Endothelial cell of umbilical vein (primary cell): ENCODE data around the gene COG6. TPM values are rescaled to one million over a fixed set of nuclear protein-coding genes. Genes with fewer than 3 reads are reported as not detected.

Source experiments
- BruUV-seq: library from RNA; stranded (reverse); fragments of 400-500 nt; replicated peaks from 2 replicates; lab custom pipeline; 2021; lab: Mats Ljungman, UMichigan
- CTCF ChIA-PET: fragments of 300-600, 350-600 bp; sonication (Branson Sonifier 250); formaldehyde crosslinking; loops from one replicate; lab custom pipeline; 2021; ENCODE audit warnings: antibody characterized with exemption, inconsistent platforms; lab: Charles Lee
- POLR2A ChIA-PET: fragments of 300-600, 350-600 bp; sonication (Branson Sonifier 250); formaldehyde crosslinking; loops from one replicate; lab custom pipeline; 2021; ENCODE audit warnings: antibody characterized with exemption, inconsistent platforms; lab: Charles Lee
- DNase-seq: peaks from one replicate; pipeline ENCODE4 v3.0.0-alpha.2; 2011; ENCODE audit warnings: low read depth, low spot score
- FAIRE-seq: peaks from 2 replicates; lab custom pipeline; 2011; peaks lifted over from hg19 to GRCh38; lab: Jason Lieb, UNC
- H2AFZ ChIP-seq: 2 replicates; pipeline ENCODE4 v1.6.0; 2012; ENCODE audit warnings: low read depth, low read length, control low read depth, inconsistent platforms
- H3K27ac ChIP-seq: 2 replicates; pipeline ENCODE4 v1.5.1; 2011; ENCODE audit warnings: low read depth, mild to moderate bottlenecking, control low read depth, low read length, moderate library complexity; ENCODE audit not compliant: insufficient read depth
- H3K27me3 ChIP-seq, 2 experiments: 2 replicates each; pipeline versions ENCODE4 v1.6.0 to v1.6.1; 2011; ENCODE audit warnings: low read length in 2 of 2, mixed read lengths in 1 of 2; ENCODE audit not compliant: control insufficient read depth in 2 of 2, insufficient read depth in 2 of 2
- H3K36me3 ChIP-seq, 2 experiments: 2 replicates in 1 of 2; 3 replicates in 1 of 2; pipeline ENCODE4 v1.5.1; 2011; ENCODE audit warnings: low read length in 2 of 2, mild to moderate bottlenecking in 1 of 2, moderate library complexity in 1 of 2; ENCODE audit not compliant: control insufficient read depth in 2 of 2, insufficient read depth in 2 of 2; ENCODE audit errors: extremely low read depth in 1 of 2
- H3K4me1 ChIP-seq: 3 replicates; pipeline ENCODE4 v1.5.1; 2011; ENCODE audit warnings: mild to moderate bottlenecking, low read length; ENCODE audit not compliant: control insufficient read depth, insufficient read depth; ENCODE audit errors: extremely low read depth
- H3K4me2 ChIP-seq: 2 replicates; pipeline ENCODE4 v1.6.1; 2011; ENCODE audit warnings: low read length, control low read depth, mixed read lengths; ENCODE audit not compliant: insufficient read depth
- H3K4me3 ChIP-seq, 3 experiments: fragments of 200-600 bp in 1 of 3; sonication (generic), shearing (Covaris generic) in 1 of 3; replicated peaks in 1 of 3; 2 replicates each; pipeline ENCODE4 v1.5.1; 2011 to 2016; ENCODE audit warnings: control low read depth in 3 of 3, low read length in 3 of 3, mild to moderate bottlenecking in 2 of 3, inconsistent platforms in 1 of 3, low read depth in 1 of 3, moderate library complexity in 1 of 3; ENCODE audit not compliant: insufficient read depth in 1 of 3
- H3K79me2 ChIP-seq: 2 replicates; pipeline ENCODE4 v1.6.0; 2012; ENCODE audit warnings: low read length, inconsistent platforms; ENCODE audit not compliant: control insufficient read depth, insufficient read depth
- H3K9ac ChIP-seq: replicated peaks from 2 replicates; pipeline ENCODE3; 2011; ENCODE audit warnings: low read length, control low read depth; ENCODE audit not compliant: insufficient read depth; ENCODE audit errors: extremely low read depth
- H3K9me1 ChIP-seq: replicated peaks from 3 replicates; pipeline ENCODE4 v1.6.0; 2011; ENCODE audit warnings: mild to moderate bottlenecking, low read length; ENCODE audit not compliant: control insufficient read depth, insufficient read depth; ENCODE audit errors: extremely low read depth
- H3K9me3 ChIP-seq: replicated peaks from 2 replicates; pipeline ENCODE4 v1.5.1; 2012; ENCODE audit warnings: low read length, inconsistent platforms; ENCODE audit not compliant: control insufficient read depth, insufficient read depth
- H4K20me1 ChIP-seq: replicated peaks from 2 replicates; pipeline ENCODE3; 2011; ENCODE audit warnings: mild to moderate bottlenecking, low read length; ENCODE audit not compliant: control insufficient read depth, insufficient read depth; ENCODE audit errors: extremely low read depth
- CTCF ChIP-seq, 2 donors: IDR thresholded peaks; 1 replicate in 1 of 2; 2 replicates in 1 of 2; pipeline ENCODE4 v1.5.1; 2011; ENCODE audit warnings: low read length in 2 of 2, mild to moderate bottlenecking in 2 of 2, moderate library complexity in 2 of 2, control low read depth in 1 of 2, inconsistent platforms in 1 of 2, low read depth in 1 of 2; ENCODE audit not compliant: insufficient read depth in 1 of 2; ENCODE audit errors: extremely low read depth in 1 of 2
- EZH2 ChIP-seq: IDR thresholded peaks from 2 replicates; pipeline ENCODE4 v1.6.1; 2012; ENCODE audit warnings: borderline replicate concordance, low read depth, mild to moderate bottlenecking, moderate library complexity, low read length, inconsistent platforms; ENCODE audit not compliant: severe bottlenecking
- FOS ChIP-seq: IDR thresholded peaks from 2 replicates; pipeline ENCODE4 v1.6.1; 2011; ENCODE audit warnings: mild to moderate bottlenecking, low read length, moderate library complexity, borderline replicate concordance; ENCODE audit not compliant: insufficient read depth
- GATA2 ChIP-seq: IDR thresholded peaks from 2 replicates; pipeline ENCODE4 v1.7.0; 2011; ENCODE audit warnings: low read depth, mild to moderate bottlenecking, moderate library complexity, mixed read lengths, low read length; ENCODE audit not compliant: insufficient read length, insufficient read depth
- JUN ChIP-seq: IDR thresholded peaks from 2 replicates; pipeline ENCODE4 v1.6.1; 2011; ENCODE audit warnings: borderline replicate concordance, low read depth; ENCODE audit not compliant: insufficient read length, insufficient read depth
- MAX ChIP-seq: IDR thresholded peaks from 2 replicates; pipeline ENCODE4 v1.6.1; 2011; ENCODE audit not compliant: insufficient read depth, insufficient read length
- MYC ChIP-seq: IDR thresholded peaks from one replicate; pipeline ENCODE4 v1.6.1; 2011; ENCODE audit warnings: mild to moderate bottlenecking, low read depth, low read length
- POLR2A ChIP-seq: IDR thresholded peaks from 2 replicates; pipeline ENCODE4 v1.6.1; 2012; ENCODE audit warnings: low read depth, mild to moderate bottlenecking, control low read depth, low read length
- POLR2AphosphoS5 ChIP-seq: IDR thresholded peaks from 2 replicates; pipeline ENCODE4 v1.6.1; 2012; ENCODE audit warnings: low read depth, mild to moderate bottlenecking, control low read depth, low read length, moderate library complexity; ENCODE audit not compliant: insufficient read depth
- dilution Hi-C: fragments of 300-500 bp; cut with MboI; formaldehyde crosslinking; loops from one replicate; pipeline ENCODE4 v1.15.0; 2019; ENCODE audit warnings: low sequenced_read_pairs; ENCODE audit not compliant: extremely low pct_ligation_motif_present
- intact Hi-C: fragments of 100-400 bp; cut with micrococcal nuclease; formaldehyde crosslinking; loops from one replicate; pipeline ENCODE4 v1.10.0; 2022
- polyA plus RNA-seq, 4 experiments: library from polyadenylated mRNA; depleted of rRNA in 3 of 4; stranded (reverse) in 3 of 4; unstranded in 1 of 4; fragments of >200 nt; gene quantifications; 2 replicates each; pipeline versions ENCODE4 v1.2.1 to v1.2.3, GENCODE V29; 2011 to 2012; ENCODE audit warnings: missing spikeins in 1 of 4
- total RNA-seq: library from RNA; stranded (reverse); gene quantifications from 2 replicates; pipeline ENCODE4 v1.2.3, GENCODE V29; 2021

The COG6 gene
- total and polyA plus RNA-seq, 2 donors (not counting 3 experiments of a cell fraction or from before 2014, with no cell fraction given), result 12.1 to 41.1 TPM

- ChIA-PET CTCF (no interaction called here), POLR2A (no interaction called here)
- no peaks in the 10 kb centered on the region for H3K9me3 ChIP-seq
- H3K79me2 ChIP-seq, result no peaks in the 10 kb centered on the region
- H3K9me1 ChIP-seq, result no peaks in the 10 kb centered on the region
- no peak for FAIRE-seq
- no peak for TF ChIP-seq EZH2
- TF ChIP-seq POLR2A, result no peak
- TF ChIP-seq MAX, result no peak
- no peak for TF ChIP-seq JUN
- no peak for TF ChIP-seq CTCF (IDR thresholded peaks at IDR 0.05; ENCODE audit: extremely low read depth in 1 of 2, insufficient read depth in 1 of 2, low read depth in 1 of 2, low read length in 2 of 2)
- no peak for TF ChIP-seq POLR2AphosphoS5
- no peak for TF ChIP-seq FOS
- TF ChIP-seq GATA2, result no peak
- no peak for TF ChIP-seq MYC
- no peak overlapping the region for H3K4me2 ChIP-seq
- H3K27me3 ChIP-seq, result peaks cover 13 to 14% of the 10 kb centered on the region in 2 experiments
- H4K20me1 ChIP-seq, result no peaks in the 10 kb centered on the region
- H2AFZ ChIP-seq, result no peak overlapping the region
- intact Hi-C loops (no loop called here), dilution Hi-C loops (no loop called here)
- H3K36me3 ChIP-seq, result no peaks in the 10 kb centered on the region
- DNase-seq, result no peak
- BruUV-seq, result no TSS peak
- no peak overlapping the region for H3K4me3 ChIP-seq
- no peak overlapping the region for H3K9ac ChIP-seq
- H3K4me1 ChIP-seq, result no peaks in the 10 kb centered on the region
- H3K27ac ChIP-seq, result no peak overlapping the region
Measured at GRCh38 chr13:39632994-39633393, 22.5 kb upstream of the COG6 start.
